DND-41 (cell line): Measurements from ENCODE around the gene CDC42EP1.

Experiments used
- ATAC-seq: fragments of 200-7000 bp; cut with Tn5 transposase; 3 replicates; pipeline ENCODE4 v1.9.1; 2021; ENCODE audit warnings: low read depth; ENCODE audit not compliant: insufficient read depth
- DNase-seq: peaks from one replicate; pipeline ENCODE4 v3.0.0-alpha.2; 2020
- H2AFZ ChIP-seq: 2 replicates; pipeline ENCODE4 v1.6.0; 2012; ENCODE audit warnings: low read depth, low read length
- H3K27ac ChIP-seq: 2 replicates; pipeline ENCODE4 v1.5.1; 2012; ENCODE audit warnings: low read length, inconsistent platforms
- H3K27me3 ChIP-seq: fragments of 200-600 bp; sonication (generic); 2 replicates; pipeline ENCODE4 v1.6.0; 2012; ENCODE audit warnings: low read length, mild to moderate bottlenecking, inconsistent platforms; ENCODE audit not compliant: insufficient read depth, poor library complexity
- H3K36me3 ChIP-seq: 2 replicates; pipeline ENCODE4 v1.5.1; 2012; ENCODE audit warnings: low read length, inconsistent platforms; ENCODE audit not compliant: insufficient read depth
- H3K4me1 ChIP-seq: 2 replicates; pipeline ENCODE4 v1.5.1; 2012; ENCODE audit warnings: mild to moderate bottlenecking, low read length; ENCODE audit not compliant: insufficient read depth
- H3K4me2 ChIP-seq: 2 replicates; pipeline ENCODE4 v1.6.0; 2012; ENCODE audit warnings: mild to moderate bottlenecking, moderate library complexity, low read length, inconsistent platforms; ENCODE audit not compliant: insufficient read depth
- H3K4me3 ChIP-seq, 2 experiments: fragments of 200-600 bp in 1 of 2; shearing (Covaris generic) in 1 of 2; 2 replicates each; pipeline ENCODE4 v1.5.1; 2012 to 2016; ENCODE audit warnings: inconsistent platforms in 2 of 2, low read length in 2 of 2, mild to moderate bottlenecking in 2 of 2, low read depth in 1 of 2, moderate library complexity in 1 of 2
- H3K79me2 ChIP-seq: 2 replicates; pipeline ENCODE4 v1.6.0; 2012; ENCODE audit warnings: low read length, inconsistent platforms; ENCODE audit not compliant: insufficient read depth
- H3K9ac ChIP-seq: 2 replicates; pipeline ENCODE4 v1.6.0; 2012; ENCODE audit warnings: low read depth, mild to moderate bottlenecking, inconsistent platforms, low read length, moderate library complexity
- H3K9me3 ChIP-seq: 2 replicates; pipeline ENCODE4 v1.5.1; 2012; ENCODE audit warnings: low read length, moderate library complexity, mild to moderate bottlenecking, inconsistent platforms; ENCODE audit not compliant: insufficient read depth, severe bottlenecking
- H4K20me1 ChIP-seq: 2 replicates; pipeline ENCODE4 v1.6.0; 2012; ENCODE audit warnings: low read length; ENCODE audit not compliant: insufficient read depth
- EZH2 ChIP-seq: IDR thresholded peaks from 3 replicates; pipeline ENCODE4 v1.6.1; 2012; ENCODE audit warnings: borderline replicate concordance, low read depth, mild to moderate bottlenecking, moderate library complexity, low read length, inconsistent platforms; ENCODE audit not compliant: severe bottlenecking
- TF ChIP-seq, protein P1 (sequence below): IDR thresholded peaks from 2 replicates; pipeline ENCODE4 v1.5.1; 2012; ENCODE audit warnings: borderline replicate concordance, low read length, moderate library complexity, mild to moderate bottlenecking; ENCODE audit not compliant: poor library complexity, severe bottlenecking; ENCODE audit errors: extremely low read depth

Gene CDC42EP1, protein sequence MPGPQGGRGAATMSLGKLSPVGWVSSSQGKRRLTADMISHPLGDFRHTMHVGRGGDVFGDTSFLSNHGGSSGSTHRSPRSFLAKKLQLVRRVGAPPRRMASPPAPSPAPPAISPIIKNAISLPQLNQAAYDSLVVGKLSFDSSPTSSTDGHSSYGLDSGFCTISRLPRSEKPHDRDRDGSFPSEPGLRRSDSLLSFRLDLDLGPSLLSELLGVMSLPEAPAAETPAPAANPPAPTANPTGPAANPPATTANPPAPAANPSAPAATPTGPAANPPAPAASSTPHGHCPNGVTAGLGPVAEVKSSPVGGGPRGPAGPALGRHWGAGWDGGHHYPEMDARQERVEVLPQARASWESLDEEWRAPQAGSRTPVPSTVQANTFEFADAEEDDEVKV

GRCh38 chr22:37559901-37560607 lies at the start of gene CDC42EP1:
Gene CDC42EP1, plus strand, starts transcription at chr22:37560480. Its CDS starts 5,870 bp downstream, at chr22:37566350.
- Histone ChIP-seq H3K27ac (no peak within 1 kb of the TSS), H3K4me2 (no peak within 1 kb of the TSS), H3K27me3 (peaks cover 2% of the 10 kb centered on the region), H3K36me3 (no peaks in the 10 kb centered on the region), H3K9me3 (no peaks in the 10 kb centered on the region), H3K4me1 (no peaks in the 10 kb centered on the region), H4K20me1 (0 out of 2 replicates have a peak, but pooled peaks cover 7% of the 10 kb centered on the region), H3K9ac (no peak within 1 kb of the TSS), H3K4me3 (no peak within 1 kb of the TSS), H2AFZ (no peak within 1 kb of the TSS), H3K79me2 (no peaks in the 10 kb centered on the region)
- no peak for TF ChIP-seq EZH2
- TF ChIP-seq, protein P1, sequence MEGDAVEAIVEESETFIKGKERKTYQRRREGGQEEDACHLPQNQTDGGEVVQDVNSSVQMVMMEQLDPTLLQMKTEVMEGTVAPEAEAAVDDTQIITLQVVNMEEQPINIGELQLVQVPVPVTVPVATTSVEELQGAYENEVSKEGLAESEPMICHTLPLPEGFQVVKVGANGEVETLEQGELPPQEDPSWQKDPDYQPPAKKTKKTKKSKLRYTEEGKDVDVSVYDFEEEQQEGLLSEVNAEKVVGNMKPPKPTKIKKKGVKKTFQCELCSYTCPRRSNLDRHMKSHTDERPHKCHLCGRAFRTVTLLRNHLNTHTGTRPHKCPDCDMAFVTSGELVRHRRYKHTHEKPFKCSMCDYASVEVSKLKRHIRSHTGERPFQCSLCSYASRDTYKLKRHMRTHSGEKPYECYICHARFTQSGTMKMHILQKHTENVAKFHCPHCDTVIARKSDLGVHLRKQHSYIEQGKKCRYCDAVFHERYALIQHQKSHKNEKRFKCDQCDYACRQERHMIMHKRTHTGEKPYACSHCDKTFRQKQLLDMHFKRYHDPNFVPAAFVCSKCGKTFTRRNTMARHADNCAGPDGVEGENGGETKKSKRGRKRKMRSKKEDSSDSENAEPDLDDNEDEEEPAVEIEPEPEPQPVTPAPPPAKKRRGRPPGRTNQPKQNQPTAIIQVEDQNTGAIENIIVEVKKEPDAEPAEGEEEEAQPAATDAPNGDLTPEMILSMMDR: no peak
- no peak for ATAC-seq
- DNase-seq: no peak

GRCh38 chr22:37511395-37512104 lies 48.7 kb upstream of the CDC42EP1 start:
- no peak overlapping the region for H3K4me2 ChIP-seq
- no peak overlapping the region for H3K9ac ChIP-seq
- ATAC-seq (no peak), DNase-seq (no peak)
- no peak overlapping the region for H2AFZ ChIP-seq
- no peaks in the 10 kb centered on the region for H3K36me3 ChIP-seq
- H3K9me3 ChIP-seq: no peaks in the 10 kb centered on the region
- peaks cover 13% of the 10 kb centered on the region for H3K27me3 ChIP-seq
- H3K79me2 ChIP-seq: no peaks in the 10 kb centered on the region
- TF ChIP-seq EZH2: no peak
- TF ChIP-seq, protein P1: no peak
- H4K20me1 ChIP-seq: no peaks in the 10 kb centered on the region; the same call in none of the 2 replicates
- H3K27ac ChIP-seq: no peak overlapping the region
- no peaks in the 10 kb centered on the region for H3K4me1 ChIP-seq
- H3K4me3 ChIP-seq: no peak overlapping the region

- H3K27ac ChIP-seq: no peak overlapping the region
- TF ChIP-seq, protein P1: no peak
- no peak for TF ChIP-seq EZH2
- H3K4me2 ChIP-seq: no peak overlapping the region
- H4K20me1 ChIP-seq: no peaks in the 10 kb centered on the region
- H3K27me3 ChIP-seq: peaks cover 13% of the 10 kb centered on the region
- no peaks in the 10 kb centered on the region for H3K9me3 ChIP-seq
- no peak overlapping the region for H3K4me3 ChIP-seq
- no peaks in the 10 kb centered on the region for H3K36me3 ChIP-seq
- H2AFZ ChIP-seq: no peak overlapping the region
- H3K4me1 ChIP-seq: no peaks in the 10 kb centered on the region
- no peak for DNase-seq
- no peak for ATAC-seq
- no peaks in the 10 kb centered on the region for H3K79me2 ChIP-seq
- H3K9ac ChIP-seq: no peak overlapping the region
Measured at GRCh38 chr22:37514526-37515051, 45.7 kb upstream of the CDC42EP1 start.
